ENCODE measurements around the gene MSANTD2.

DNA sequence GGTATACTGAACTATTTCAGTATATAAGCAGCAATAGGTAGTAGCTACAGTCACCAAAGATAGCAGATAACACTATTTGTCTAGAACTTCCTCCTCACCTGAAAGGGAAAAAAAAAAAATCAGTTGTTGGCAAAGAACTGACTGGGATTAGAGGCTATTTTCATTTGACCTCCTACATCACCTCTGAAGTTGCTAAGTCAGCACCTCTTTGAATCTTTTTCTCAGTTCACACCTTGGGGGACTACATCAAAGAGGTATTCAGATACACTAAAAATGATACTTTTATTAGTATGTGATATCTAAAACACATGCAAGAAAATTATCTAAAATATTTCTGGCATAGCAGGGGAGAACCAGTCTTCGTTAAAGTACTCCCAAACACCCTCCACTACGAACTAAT, 16.2 kb downstream of the MSANTD2 start:
- no peak for TF ChIP-seq EZH2phosphoT487 (IDR thresholded peaks at IDR 0.05; ENCODE audit: low read depth)
- TF ChIP-seq, protein P1, sequence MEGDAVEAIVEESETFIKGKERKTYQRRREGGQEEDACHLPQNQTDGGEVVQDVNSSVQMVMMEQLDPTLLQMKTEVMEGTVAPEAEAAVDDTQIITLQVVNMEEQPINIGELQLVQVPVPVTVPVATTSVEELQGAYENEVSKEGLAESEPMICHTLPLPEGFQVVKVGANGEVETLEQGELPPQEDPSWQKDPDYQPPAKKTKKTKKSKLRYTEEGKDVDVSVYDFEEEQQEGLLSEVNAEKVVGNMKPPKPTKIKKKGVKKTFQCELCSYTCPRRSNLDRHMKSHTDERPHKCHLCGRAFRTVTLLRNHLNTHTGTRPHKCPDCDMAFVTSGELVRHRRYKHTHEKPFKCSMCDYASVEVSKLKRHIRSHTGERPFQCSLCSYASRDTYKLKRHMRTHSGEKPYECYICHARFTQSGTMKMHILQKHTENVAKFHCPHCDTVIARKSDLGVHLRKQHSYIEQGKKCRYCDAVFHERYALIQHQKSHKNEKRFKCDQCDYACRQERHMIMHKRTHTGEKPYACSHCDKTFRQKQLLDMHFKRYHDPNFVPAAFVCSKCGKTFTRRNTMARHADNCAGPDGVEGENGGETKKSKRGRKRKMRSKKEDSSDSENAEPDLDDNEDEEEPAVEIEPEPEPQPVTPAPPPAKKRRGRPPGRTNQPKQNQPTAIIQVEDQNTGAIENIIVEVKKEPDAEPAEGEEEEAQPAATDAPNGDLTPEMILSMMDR (IDR thresholded peaks at IDR 0.05; ENCODE audit: low read depth, low read length), result no peak
